ENCODE measurements around the gene CPSF4L.

Gene CPSF4L

GRCh38 chr17:73214008-73214407, 47.7 kb downstream of the CPSF4L start:
- H3K27ac ChIP-seq, result no peak overlapping the region
- TF ChIP-seq CTCF (conservative IDR thresholded peaks at IDR 0.05), result no peak

GRCh38 chr17:73211745-73212144, 49.9 kb downstream of the CPSF4L start:
- TF ChIP-seq CTCF (conservative IDR thresholded peaks at IDR 0.05), result no peak
- H3K27ac ChIP-seq, result no peak overlapping the region

DNA sequence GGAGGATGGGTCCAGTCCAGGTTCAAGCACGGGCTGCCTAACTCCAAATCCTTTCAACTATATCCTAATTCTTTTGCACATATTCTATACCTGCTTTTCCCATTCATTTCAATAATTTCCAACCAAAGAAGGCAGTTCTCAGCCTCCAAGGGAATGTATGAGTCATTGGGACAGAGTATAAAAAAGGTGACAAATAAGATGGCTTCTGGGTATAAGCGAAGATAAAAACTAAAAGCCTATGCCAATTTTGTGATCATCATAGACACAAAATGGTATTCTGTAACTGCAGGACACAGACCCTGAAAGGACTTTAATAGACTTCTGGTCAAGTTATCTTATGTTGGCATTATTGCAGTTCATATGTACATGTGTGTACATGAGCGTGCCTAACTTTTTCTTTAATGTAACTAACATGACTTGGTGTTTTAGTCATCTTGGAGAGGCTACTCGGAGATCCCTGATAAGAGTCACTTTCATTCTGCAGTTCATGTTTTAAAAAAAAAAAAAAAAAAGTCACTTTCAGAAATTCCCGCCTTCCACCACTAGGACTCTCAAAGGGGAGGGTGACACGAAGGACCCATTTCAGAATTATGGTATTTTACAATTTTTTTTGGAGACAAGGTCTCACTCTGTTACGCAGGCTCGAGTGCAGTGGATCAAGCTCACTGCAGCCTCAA, 51.5 kb downstream of the CPSF4L start:
- peak; percentile 25; the same call in 1 of the 2 replicates for TF ChIP-seq CTCF (conservative IDR thresholded peaks at IDR 0.05)
- no peak overlapping the region for H3K27ac ChIP-seq

DNA sequence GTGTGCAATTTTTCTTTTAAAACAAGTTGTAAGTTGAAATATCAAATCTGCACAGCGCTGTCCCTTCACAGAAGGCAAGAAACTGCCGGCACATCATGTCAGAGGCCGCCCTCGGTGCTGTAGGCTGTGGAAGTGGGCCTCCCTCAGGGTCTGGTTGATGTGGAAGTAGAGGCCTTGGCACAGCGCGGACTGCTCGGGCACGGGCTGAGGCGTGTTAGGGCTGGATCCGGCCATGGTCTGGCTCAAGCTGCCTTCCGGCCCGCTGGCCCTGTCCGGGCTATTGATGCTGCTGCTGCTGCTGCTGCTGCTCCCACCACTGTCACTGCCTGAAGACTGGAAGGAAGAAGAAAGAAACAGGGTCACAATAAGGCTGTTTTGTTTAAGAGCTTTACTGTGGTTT, 52.2 kb downstream of the CPSF4L start:
- H3K27ac ChIP-seq, result no peak overlapping the region
- TF ChIP-seq CTCF (conservative IDR thresholded peaks at IDR 0.05), result no peak

DNA sequence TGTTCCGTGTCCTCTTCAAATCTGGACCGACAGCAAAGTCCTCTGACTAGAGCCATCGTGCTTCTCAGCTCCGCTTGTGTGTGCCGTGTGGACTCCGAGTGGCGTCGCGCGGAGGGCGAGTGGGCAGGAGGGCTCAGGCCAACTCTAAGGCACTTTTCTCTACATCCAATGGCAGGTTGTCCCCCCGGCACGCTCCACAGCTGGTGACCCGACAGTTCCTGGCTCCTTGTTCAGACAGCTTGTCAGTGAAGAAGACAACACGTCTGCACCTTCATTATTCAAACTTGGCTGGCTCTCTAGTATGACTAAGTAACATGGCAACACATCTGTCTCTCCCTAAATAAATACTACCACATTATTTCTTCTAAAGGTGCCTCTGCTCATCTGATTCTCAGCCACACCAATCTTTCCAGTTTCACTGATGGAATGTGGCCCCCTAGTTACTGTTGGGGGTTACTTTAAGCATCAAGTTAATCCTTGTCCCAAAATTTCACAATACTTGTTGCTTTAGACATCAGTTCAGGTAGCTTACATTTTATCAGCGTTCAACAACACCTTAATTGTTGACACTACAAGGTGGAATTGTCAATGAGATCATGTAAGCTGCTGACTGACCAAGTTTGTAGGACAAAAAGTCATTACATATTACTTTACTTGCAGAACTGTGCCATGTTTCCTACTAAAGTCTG, 53.4 kb downstream of the CPSF4L start:
- TF ChIP-seq CTCF (conservative IDR thresholded peaks at IDR 0.05), result no peak
- no peak overlapping the region for H3K27ac ChIP-seq

DNA sequence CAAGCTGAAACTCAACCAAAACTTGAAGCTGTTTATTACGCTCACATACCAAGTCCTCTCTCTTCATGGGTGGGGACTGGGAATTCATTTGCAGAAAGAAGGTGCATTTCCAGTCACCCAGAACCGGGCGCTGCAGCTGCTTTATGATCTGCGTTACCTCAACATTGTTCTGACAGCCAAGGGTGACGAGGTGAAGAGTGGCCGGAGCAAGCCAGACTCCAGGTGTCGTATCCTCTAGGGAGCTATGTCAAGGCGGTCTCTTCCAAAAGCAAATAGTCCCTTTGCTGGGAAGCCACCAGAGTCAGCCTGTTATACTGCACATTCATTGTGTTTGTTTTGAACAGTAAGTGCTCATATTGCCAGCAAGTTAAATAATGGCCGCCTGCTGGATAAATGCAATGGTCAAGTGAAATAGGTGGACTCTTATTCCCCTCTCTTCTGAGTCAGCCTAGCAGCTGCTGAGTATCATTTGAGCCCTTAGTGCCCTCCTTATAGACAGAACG, 56.2 kb downstream of the CPSF4L start:
- TF ChIP-seq CTCF (conservative IDR thresholded peaks at IDR 0.05), result no peak
- H3K27ac ChIP-seq, result peak overlapping the region; percentile 83

- TF ChIP-seq CTCF (conservative IDR thresholded peaks at IDR 0.05), result no peak
- peak overlapping the region; percentile 83 for H3K27ac ChIP-seq
Observed at GRCh38 chr17:73203788-73204479, 57.7 kb downstream of the CPSF4L start.
